ENCODE results near the gene TIFAB.
"Not testable (repeated sequence)": the region's sequence is repeated elsewhere in the genome, so short reads cannot be mapped to it uniquely, and the experiment has no call there.

Gene TIFAB, protein sequence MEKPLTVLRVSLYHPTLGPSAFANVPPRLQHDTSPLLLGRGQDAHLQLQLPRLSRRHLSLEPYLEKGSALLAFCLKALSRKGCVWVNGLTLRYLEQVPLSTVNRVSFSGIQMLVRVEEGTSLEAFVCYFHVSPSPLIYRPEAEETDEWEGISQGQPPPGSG

DNA sequence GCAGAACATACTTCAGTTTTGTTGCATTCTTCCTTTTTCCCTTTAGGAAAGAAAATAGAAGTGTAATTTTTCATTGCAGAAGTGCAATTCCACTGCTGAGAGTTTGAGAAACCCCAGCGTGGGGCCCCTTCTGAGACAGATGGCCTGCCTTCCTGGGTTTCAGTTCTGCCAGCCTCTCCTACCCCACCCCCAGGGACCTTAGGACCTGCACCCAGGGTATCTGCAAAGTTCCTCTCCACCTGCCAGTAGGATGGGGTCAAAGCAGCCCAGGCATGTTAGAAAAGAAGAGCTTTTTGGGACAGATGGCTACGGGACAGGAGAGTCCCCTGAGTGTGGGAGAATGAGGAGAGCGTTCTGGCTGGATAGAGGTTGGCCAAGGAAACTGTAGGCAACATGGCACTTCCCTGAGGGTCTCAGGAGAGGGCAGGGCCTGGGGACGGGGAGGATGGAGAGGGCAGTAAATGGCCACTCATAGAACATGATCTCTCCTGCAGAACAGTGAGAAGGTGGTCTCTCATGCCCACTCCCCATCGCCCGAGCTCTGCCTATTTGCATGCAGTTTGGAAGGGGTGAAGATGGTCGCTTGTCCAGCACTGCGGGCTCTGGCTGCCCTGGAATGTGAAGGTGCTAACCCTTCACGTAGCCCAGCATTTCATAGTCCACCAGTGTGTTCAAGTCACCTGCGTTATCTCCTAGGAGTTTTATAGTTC lies at the start of gene TIFAB:
TIFAB (minus strand) TSS at position 31 of the 710 bp plus-strand sequence. CDS start 2,412 bp downstream, outside the sequence.
- no peak within 1 kb of the TSS for H3K27ac Mint-ChIP-seq
- no peak for ATAC-seq (replicated peaks)
- H3K4me1 Mint-ChIP-seq = peaks cover 26 to 47% of the 10 kb centered on the region in 2 donors
- DNase-seq = no peak
- peaks cover 5 to 7% of the 10 kb centered on the region in 2 donors for H3K9me3 Mint-ChIP-seq
- peaks cover 3 to 6% of the 10 kb centered on the region in 2 donors for H3K27me3 Mint-ChIP-seq
- H3K36me3 Mint-ChIP-seq = peaks cover 3 to 4% of the 10 kb centered on the region in 2 donors
- no peak within 1 kb of the TSS for H3K4me3 Mint-ChIP-seq

DNA sequence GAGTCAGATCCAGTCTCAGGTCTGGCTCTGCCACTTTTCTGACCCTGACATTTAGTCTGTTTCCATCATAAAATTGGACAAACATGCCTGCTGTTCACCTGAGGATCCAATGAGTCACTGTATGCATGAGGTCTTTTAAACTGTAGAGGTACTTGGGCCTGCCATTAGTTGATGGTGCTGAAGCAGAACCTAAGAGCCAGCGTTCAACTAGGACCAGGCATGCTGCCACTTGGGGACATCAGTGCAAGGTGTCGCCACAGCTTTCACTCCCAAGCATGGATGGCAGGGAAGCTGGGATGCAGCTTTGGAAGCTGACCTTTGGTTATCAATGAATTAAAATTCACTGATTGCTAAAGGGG lies 46.5 kb upstream of the TIFAB start:
- H3K9me3 Mint-ChIP-seq = no peaks in the 10 kb centered on the region
- ATAC-seq (replicated peaks) (no peak), DNase-seq (no peak)
- H3K27ac Mint-ChIP-seq = no peak overlapping the region
- H3K4me1 Mint-ChIP-seq = no peaks in the 10 kb centered on the region
- H3K4me3 Mint-ChIP-seq = no peak overlapping the region
- H3K27me3 Mint-ChIP-seq = peaks cover 40 to 46% of the 10 kb centered on the region in 2 donors
- H3K36me3 Mint-ChIP-seq = no peaks in the 10 kb centered on the region

DNA sequence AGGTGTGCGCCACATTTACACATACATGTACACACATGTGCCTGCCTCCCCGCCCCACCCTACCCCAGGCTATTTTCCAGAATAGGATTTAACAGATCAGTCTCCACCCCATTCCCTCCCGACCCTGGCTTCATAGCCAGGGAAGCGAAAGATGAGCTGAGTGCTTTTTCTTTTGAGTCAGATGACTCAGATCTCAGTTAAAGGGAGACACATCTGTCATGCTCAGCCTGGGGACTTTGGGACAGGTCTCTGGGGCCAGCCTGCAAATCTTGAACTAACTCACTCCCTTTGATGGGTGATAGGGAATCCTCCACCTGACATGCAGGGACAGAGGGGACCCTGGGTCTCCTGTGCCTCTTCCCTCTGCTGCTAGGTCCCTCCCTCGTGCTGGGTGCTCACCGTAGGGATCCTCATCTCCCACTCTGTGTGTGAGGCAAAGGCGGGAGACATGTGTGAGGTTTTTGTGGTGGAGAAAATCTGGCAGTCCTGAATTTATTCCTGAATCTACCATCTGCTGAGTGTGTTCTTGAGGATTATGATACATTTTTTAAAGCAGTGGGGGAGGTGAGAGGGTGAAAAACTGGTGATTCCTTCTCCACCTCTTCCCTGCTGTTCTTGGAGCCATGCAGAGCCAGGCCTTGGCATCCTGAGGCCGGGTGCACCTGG lies 46.0 kb upstream of the TIFAB start:
- H3K4me1 Mint-ChIP-seq = no peaks in the 10 kb centered on the region
- H3K36me3 Mint-ChIP-seq = no peaks in the 10 kb centered on the region
- no peaks in the 10 kb centered on the region for H3K9me3 Mint-ChIP-seq
- no peak for ATAC-seq (replicated peaks)
- no peak overlapping the region for H3K4me3 Mint-ChIP-seq
- no peak for DNase-seq
- H3K27me3 Mint-ChIP-seq = peaks cover 40 to 46% of the 10 kb centered on the region in 2 donors
- H3K27ac Mint-ChIP-seq = no peak overlapping the region

DNA sequence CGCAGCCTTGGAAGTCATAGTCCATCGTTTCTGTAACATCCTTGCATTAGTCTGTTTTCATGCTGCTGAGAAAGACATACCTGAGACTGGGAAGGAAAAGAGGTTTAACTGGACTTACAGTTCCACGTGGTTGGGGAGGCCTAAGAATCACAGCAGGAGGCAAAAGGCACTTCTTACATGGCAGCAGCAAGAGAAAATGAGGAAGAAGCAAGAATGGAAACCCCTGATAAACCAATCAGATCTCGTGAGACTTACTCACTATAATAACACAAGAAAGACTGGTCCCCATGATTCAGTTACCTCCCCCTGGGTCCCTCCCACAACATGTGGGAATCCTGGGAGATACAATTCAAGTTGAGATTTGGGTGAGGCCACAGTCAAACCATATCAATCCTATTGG lies 43.4 kb upstream of the TIFAB start:
- H3K4me1 Mint-ChIP-seq = peaks cover 2 to 13% of the 10 kb centered on the region in 2 donors
- not testable (repeated sequence) for H3K9me3 Mint-ChIP-seq

DNA sequence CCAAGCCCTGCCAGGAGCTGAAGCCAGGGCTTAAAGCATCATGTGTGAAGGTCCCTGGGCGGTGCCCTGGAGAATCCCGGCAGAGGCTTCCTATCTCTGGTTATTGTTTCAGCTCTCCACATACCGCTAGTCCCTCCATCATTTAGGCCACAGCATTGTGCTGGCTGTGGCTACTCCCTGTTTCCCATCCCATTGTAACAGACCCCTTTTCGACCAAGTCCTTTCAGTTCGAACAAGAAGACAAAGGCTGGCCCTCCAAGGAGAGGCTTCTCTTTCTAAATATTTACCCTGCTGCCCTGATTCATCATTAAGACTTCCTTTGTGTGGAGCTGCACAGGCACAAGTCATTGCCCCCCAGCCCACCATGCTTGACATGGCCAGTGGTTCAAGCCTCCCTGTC lies 42.0 kb upstream of the TIFAB start:
- H3K27me3 Mint-ChIP-seq = peaks cover 58 to 82% of the 10 kb centered on the region in 2 donors
- H3K27ac Mint-ChIP-seq = no peak overlapping the region
- peaks cover 8 to 26% of the 10 kb centered on the region in 2 donors for H3K4me1 Mint-ChIP-seq
- peaks cover 0 to 1% of the 10 kb centered on the region in 2 donors for H3K9me3 Mint-ChIP-seq
- DNase-seq (no peak), ATAC-seq (replicated peaks) (no peak)
- no peaks in the 10 kb centered on the region for H3K36me3 Mint-ChIP-seq
- H3K4me3 Mint-ChIP-seq = no peak overlapping the region

More for the DNA sequence above, 43.4 kb upstream of the TIFAB start:
- not testable (repeated sequence) for ATAC-seq (replicated peaks); H3K27ac Mint-ChIP-seq; H3K36me3 Mint-ChIP-seq; DNase-seq; H3K4me3 Mint-ChIP-seq
- peaks cover 52 to 68% of the 10 kb centered on the region in 2 donors for H3K27me3 Mint-ChIP-seq

DNA sequence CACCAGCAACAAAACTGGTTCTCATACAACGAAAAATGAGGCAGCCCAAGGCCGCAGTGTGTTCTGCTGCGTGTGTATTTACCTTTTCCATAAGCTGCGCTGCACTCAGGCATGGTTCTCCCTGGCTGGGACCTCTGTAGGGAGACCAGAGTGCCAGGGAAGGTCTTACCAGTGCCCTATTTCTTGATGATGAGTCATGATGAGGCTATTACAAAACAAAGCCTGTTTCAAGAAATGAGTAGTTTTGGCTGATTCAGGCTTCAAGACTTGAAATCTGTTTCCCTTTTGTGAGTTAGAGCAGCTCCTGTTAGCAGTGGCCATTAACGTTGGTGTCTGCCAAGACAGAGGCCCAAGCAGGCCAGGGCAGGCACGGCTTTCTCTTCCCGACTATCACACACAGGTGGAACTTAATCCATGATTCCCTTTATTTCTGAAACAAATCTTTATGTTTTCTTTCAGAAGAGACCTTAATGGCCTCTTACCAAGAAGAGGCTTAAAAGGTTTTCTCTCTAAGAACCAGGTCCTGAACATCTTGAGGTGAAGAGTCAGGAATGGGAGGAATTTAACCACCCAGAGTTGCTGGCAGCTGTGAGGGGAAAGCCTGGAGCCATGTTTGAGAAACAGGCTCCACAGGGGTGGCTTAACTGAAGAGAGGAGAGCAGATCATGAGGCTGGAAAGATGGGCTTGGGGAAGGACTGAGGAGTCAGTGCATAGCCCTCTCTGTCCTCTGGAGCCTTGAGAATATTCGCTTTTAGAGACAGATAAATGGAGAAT lies 41.4 kb upstream of the TIFAB start:
- Mint-ChIP-seq H3K9me3 (peaks cover 0 to 1% of the 10 kb centered on the region in 2 donors), H3K27me3 (peaks cover 60 to 84% of the 10 kb centered on the region in 2 donors), H3K27ac (no peak overlapping the region), H3K4me1 (peaks cover 9 to 32% of the 10 kb centered on the region in 2 donors), H3K4me3 (no peak overlapping the region), H3K36me3 (no peaks in the 10 kb centered on the region)
- DNase-seq (no peak), ATAC-seq (replicated peaks) (no peak)

DNA sequence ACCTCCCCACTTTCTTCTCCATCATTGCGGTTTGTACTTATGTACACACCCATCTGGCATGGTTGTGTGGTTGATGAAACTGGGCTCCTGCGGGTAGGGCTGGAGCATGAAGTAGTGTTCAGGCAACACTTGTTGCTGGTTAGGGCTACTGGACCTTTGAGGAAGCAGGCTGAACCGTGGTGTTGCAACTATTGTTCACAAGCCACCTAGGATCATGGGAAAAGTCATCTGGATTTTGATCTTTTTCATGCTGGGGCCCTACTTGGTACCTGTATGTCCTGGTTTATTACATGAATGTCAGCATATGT lies 40.1 kb upstream of the TIFAB start:
- Mint-ChIP-seq H3K4me3 (no peak overlapping the region), H3K36me3 (no peaks in the 10 kb centered on the region), H3K27me3 (peaks cover 68 to 90% of the 10 kb centered on the region in 2 donors), H3K9me3 (peaks cover 0 to 1% of the 10 kb centered on the region in 2 donors), H3K4me1 (peaks cover 10 to 39% of the 10 kb centered on the region in 2 donors), H3K27ac (no peak overlapping the region)
- ATAC-seq (replicated peaks) (no peak), DNase-seq (no peak)

DNA sequence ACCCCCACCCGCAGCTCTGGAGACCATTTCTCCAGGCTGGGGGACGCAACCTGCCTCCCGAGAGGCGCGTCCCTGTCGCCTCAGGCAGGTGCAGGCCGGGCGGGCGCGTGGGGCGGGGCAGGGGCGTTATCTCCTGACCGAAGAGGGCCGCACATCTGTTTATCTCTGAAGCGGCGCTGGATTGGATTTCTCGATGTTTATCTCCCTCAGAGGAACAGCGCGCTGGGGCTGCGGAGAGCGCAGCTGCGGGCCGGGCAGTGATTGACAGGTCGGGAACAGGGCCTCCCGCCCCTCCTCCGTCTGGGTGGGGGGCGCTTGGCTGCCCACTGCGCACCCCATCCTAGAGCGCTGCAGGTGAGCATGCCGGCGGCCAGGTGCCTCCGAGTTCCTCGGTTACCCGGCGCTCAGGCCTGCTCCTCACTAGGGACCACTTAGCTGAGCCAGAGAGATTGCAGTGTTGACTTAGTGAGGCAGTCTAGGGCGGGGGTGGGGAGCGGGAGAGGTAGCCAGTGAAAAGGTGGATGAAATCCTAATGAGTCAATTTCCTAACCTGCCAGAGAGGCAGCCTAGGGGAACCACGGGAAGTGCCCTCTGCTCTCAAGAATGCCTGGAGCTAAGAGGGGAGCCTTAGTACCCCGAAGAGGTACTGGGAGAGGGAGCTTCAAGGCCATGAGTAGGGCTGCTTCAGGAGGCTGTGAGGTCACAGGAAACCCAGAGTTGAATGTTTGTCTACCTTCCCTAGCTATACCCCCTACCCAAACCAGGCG lies 39.6 kb upstream of the TIFAB start:
- DNase-seq (no peak), ATAC-seq (replicated peaks) (no peak)
- peaks cover 71 to 90% of the 10 kb centered on the region in 2 donors for H3K27me3 Mint-ChIP-seq

DNA sequence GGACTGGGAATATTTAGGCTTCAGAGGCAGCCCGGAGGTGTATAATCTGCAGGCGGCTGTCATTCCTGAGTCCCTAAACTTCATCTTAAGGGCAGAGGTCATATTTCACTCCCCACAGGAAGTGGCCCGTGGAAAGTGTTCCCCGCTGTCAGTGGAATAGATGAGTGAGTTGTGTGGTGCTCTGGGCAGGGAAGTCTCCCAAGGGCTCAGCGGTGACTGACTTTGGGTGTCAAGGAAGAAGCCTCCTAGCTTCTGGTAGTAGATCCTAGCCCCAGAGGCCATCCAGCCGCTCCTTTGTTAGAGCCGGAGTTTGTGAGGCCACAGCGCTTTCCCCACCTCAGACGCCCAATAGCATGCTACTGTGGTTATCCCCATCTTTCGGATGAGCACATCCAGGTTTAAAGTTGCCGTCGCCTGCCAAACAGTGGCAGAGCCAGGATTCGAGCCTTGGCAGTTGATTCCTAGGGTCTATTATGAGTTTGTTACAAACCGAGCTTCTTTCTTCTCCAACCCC lies 38.9 kb upstream of the TIFAB start:
- ATAC-seq (replicated peaks) (no peak), DNase-seq (no peak)
- H3K9me3 Mint-ChIP-seq = peaks cover 0 to 1% of the 10 kb centered on the region in 2 donors
- no peak overlapping the region for H3K27ac Mint-ChIP-seq
- peaks cover 76 to 95% of the 10 kb centered on the region in 2 donors for H3K27me3 Mint-ChIP-seq
- H3K4me1 Mint-ChIP-seq = peaks cover 10 to 39% of the 10 kb centered on the region in 2 donors
- no peaks in the 10 kb centered on the region for H3K36me3 Mint-ChIP-seq
- no peak overlapping the region for H3K4me3 Mint-ChIP-seq

More for the DNA sequence above, 39.6 kb upstream of the TIFAB start:
- H3K36me3 Mint-ChIP-seq = no peaks in the 10 kb centered on the region
- H3K4me1 Mint-ChIP-seq = peaks cover 10 to 39% of the 10 kb centered on the region in 2 donors
- peaks cover 0 to 1% of the 10 kb centered on the region in 2 donors for H3K9me3 Mint-ChIP-seq
- no peak overlapping the region for H3K27ac Mint-ChIP-seq
- no peak overlapping the region for H3K4me3 Mint-ChIP-seq

DNA sequence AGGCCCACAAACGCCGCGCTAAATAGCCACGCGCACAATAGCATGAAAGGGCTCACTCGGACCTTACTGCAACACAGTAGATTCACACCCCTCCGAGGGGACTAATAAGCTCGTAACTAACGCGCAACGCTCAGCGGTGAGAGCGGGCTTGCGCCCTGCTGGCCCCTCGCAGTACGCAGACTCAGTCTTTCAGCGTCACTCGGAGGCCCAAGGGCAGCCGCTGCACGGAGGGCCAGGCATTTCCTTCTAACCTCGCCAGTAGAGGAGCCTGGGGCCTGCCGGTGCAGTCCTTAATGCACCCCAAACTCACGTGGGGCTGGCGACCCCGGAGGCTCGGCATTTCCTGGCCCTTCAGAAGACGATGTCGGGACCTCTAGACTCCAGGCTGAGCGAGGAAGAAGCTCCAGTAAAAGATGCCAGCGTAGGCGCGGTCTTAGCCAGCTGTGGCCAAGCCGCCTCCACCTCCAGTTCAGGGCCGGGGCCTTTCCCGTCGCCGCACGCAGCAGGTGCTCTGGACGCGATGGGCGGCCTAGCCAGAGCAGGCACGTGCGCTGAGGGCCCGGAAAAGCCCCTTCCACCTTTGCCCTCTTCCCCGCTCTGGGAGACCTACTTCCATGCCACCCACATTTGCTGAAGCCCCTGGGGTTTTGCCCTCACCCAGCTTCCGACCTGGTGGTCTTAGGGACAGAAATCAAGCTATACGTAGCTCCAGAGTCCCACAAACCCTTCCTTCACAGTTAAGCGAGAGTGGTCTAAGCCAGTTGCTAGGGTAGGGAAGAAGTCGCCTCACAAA lies 38.3 kb upstream of the TIFAB start:
- H3K27ac Mint-ChIP-seq = peak overlapping the region; percentile 25
- peaks cover 0 to 1% of the 10 kb centered on the region in 2 donors for H3K9me3 Mint-ChIP-seq
- DNase-seq = no peak
- peak overlapping the region; percentile 21 to 35 for H3K4me3 Mint-ChIP-seq
- H3K27me3 Mint-ChIP-seq = peaks cover 75 to 97% of the 10 kb centered on the region in 2 donors
- ATAC-seq (replicated peaks) = no peak
- H3K4me1 Mint-ChIP-seq = peaks cover 10 to 39% of the 10 kb centered on the region in 2 donors
- H3K36me3 Mint-ChIP-seq = no peaks in the 10 kb centered on the region

DNA sequence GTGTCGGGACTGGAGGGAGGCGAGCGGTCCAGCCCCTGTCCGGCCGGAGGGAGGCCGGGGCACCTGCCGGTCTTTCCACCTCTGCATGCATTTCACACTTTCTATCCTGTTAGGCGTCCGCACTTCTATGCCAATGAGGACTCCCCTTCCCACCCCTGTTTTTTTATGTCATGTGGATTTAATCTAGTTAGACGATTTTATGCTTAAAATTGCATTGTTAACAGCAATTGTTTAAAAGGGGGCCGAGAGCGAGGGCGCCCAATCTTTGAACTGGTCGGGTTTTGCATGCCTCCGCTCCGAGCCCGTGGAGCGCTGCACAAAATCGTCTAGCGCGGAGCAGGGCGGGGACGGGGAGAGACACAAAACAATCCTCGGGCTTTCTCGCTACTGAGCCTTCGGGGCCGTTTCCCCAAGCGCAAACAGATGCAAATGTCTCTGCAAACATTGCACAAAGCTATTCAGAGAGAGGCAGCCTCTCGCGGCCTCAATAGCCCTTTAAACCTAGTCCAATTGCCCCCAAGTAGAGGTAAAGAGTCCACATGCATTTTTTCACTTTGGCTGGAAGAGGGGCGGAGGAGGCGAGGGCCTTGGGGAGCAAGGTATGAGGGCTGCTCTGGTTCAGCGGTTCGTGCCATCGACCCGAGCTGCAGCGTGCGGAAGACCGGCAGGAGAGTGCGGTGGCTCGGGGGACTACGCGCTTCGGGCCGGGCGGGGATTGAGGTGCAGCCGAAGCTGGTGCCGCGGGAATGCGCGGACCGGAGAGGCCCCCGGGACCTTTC lies 37.5 kb upstream of the TIFAB start:
- Mint-ChIP-seq H3K27me3 (peaks cover 77 to 92% of the 10 kb centered on the region in 2 donors), H3K4me1 (peaks cover 10 to 39% of the 10 kb centered on the region in 2 donors), H3K4me3 (peak overlapping the region; percentile 60 to 72), H3K27ac (peak overlapping the region; percentile 95), H3K9me3 (peaks cover 0 to 1% of the 10 kb centered on the region in 2 donors), H3K36me3 (no peaks in the 10 kb centered on the region)
- DNase-seq (no peak), ATAC-seq (replicated peaks) (peak in 1 of 2 donors; percentile 8)

DNA sequence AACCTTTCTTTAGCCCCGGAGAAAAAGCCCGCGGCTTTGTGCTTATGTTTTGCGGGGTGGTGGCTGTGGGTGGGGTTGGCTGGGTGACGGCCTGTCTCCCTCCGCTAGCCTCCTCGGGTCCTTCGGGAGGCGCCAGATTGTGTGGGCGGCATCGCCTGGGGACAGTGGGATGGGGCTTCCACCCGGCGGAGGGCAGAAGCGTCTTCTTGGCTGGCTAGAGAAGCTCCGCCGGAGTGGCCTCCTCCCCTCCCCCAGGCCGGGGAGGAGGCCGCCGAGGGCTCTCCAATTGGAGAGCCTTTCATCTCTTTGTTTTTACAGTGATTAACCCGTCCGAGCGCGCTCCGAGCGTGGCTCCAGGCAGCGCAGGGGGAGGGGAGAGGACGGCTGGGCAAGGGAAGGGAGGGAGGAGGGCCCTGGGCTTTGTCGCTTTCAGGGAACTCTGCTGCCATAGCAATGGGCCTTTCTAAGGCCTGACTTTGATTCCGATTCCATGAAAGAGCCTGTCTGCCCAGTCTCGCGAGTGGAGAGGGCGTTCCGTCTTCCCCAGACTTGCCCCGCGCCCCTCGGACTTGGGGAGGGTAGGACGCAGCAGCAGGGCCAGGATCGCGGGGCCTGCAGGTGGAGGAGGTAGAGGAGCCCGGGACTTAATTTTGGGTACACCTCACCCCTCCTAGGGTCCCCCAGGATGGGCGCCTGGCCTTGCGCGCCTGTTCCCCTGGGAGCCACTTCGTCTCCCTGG lies 36.7 kb upstream of the TIFAB start:
- ATAC-seq (replicated peaks) (no peak), DNase-seq (no peak)
- Mint-ChIP-seq H3K9me3 (peaks cover 0 to 1% of the 10 kb centered on the region in 2 donors), H3K4me1 (peaks cover 10 to 39% of the 10 kb centered on the region in 2 donors), H3K4me3 (no peak overlapping the region), H3K27me3 (peaks cover 69 to 84% of the 10 kb centered on the region in 2 donors), H3K27ac (peak overlapping the region; percentile 20), H3K36me3 (no peaks in the 10 kb centered on the region)
